ENCODE data around the gene ABCC8.

DNA sequence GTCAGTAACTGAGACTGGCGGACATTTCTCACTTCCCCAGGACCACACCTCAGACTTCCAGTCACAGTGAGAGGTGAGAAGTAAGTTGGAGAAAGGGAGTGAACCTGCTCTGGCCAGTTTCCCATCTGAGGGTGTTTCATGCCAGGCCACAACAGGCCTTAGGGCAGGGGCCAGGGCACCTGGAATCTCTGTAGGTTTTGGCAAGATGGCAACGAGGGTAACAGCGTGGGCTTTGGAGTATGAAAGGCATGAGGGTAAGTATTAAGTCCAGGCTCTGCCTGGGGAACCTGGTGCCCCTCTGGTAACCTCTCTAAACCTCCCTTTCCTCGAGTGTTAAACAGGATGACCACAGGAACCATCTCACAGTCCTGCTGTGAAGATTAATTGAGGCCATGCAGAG is 28.5 kb upstream of the ABCC8 start:
- TF ChIP-seq ZNF274 (IDR thresholded peaks at IDR 0.05; ENCODE audit: borderline replicate concordance, low read depth, low read length) (no peak), ZNF143 (CRISPR knock-in tag; IDR thresholded peaks at IDR 0.05) (no peak), BRCA1 (IDR thresholded peaks at IDR 0.05) (no peak), BRCA1 (CRISPR knock-in tag; IDR thresholded peaks at IDR 0.05) (no peak), NFIX (CRISPR knock-in tag; IDR thresholded peaks at IDR 0.05; ENCODE audit: low read depth) (no peak), ZNF707 (CRISPR knock-in tag; conservative IDR thresholded peaks at IDR 0.05) (no peak), MAFG (tag; conservative IDR thresholded peaks at IDR 0.05) (no peak), ZNF197 (CRISPR knock-in tag; IDR thresholded peaks at IDR 0.05; ENCODE audit: low read depth) (no peak)
- TF ChIP-seq, protein P1, sequence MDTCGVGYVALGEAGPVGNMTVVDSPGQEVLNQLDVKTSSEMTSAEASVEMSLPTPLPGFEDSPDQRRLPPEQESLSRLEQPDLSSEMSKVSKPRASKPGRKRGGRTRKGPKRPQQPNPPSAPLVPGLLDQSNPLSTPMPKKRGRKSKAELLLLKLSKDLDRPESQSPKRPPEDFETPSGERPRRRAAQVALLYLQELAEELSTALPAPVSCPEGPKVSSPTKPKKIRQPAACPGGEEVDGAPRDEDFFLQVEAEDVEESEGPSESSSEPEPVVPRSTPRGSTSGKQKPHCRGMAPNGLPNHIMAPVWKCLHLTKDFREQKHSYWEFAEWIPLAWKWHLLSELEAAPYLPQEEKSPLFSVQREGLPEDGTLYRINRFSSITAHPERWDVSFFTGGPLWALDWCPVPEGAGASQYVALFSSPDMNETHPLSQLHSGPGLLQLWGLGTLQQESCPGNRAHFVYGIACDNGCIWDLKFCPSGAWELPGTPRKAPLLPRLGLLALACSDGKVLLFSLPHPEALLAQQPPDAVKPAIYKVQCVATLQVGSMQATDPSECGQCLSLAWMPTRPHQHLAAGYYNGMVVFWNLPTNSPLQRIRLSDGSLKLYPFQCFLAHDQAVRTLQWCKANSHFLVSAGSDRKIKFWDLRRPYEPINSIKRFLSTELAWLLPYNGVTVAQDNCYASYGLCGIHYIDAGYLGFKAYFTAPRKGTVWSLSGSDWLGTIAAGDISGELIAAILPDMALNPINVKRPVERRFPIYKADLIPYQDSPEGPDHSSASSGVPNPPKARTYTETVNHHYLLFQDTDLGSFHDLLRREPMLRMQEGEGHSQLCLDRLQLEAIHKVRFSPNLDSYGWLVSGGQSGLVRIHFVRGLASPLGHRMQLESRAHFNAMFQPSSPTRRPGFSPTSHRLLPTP (IDR thresholded peaks at IDR 0.05; ENCODE audit: borderline replicate concordance, extremely low read depth, insufficient read length), result no peak
- TF ChIP-seq, protein P2, sequence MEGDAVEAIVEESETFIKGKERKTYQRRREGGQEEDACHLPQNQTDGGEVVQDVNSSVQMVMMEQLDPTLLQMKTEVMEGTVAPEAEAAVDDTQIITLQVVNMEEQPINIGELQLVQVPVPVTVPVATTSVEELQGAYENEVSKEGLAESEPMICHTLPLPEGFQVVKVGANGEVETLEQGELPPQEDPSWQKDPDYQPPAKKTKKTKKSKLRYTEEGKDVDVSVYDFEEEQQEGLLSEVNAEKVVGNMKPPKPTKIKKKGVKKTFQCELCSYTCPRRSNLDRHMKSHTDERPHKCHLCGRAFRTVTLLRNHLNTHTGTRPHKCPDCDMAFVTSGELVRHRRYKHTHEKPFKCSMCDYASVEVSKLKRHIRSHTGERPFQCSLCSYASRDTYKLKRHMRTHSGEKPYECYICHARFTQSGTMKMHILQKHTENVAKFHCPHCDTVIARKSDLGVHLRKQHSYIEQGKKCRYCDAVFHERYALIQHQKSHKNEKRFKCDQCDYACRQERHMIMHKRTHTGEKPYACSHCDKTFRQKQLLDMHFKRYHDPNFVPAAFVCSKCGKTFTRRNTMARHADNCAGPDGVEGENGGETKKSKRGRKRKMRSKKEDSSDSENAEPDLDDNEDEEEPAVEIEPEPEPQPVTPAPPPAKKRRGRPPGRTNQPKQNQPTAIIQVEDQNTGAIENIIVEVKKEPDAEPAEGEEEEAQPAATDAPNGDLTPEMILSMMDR (IDR thresholded peaks at IDR 0.05 in 2 of 3, conservative IDR thresholded peaks at IDR 0.05 in 1 of 3; ENCODE audit: insufficient read depth in 2 of 3, low read depth in 1 of 3, low read length in 3 of 3), result no peak
- TF ChIP-seq, protein P3, sequence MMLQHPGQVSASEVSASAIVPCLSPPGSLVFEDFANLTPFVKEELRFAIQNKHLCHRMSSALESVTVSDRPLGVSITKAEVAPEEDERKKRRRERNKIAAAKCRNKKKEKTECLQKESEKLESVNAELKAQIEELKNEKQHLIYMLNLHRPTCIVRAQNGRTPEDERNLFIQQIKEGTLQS (IDR thresholded peaks at IDR 0.05), result no peak
- TF ChIP-seq, protein P3 (CRISPR knock-in tag; conservative IDR thresholded peaks at IDR 0.05), result no peak
- TF ChIP-seq, protein P4, sequence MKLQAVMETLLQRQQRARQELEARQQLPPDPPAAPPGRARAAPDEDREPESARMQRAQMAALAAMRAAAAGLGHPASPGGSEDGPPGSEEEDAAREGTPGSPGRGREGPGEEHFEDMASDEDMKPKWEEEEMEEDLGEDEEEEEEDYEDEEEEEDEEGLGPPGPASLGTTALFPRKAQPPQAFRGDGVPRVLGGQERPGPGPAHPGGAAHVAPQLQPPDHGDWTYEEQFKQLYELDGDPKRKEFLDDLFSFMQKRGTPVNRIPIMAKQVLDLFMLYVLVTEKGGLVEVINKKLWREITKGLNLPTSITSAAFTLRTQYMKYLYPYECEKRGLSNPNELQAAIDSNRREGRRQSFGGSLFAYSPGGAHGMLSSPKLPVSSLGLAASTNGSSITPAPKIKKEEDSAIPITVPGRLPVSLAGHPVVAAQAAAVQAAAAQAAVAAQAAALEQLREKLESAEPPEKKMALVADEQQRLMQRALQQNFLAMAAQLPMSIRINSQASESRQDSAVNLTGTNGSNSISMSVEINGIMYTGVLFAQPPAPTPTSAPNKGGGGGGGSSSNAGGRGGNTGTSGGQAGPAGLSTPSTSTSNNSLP (IDR thresholded peaks at IDR 0.05; ENCODE audit: borderline replicate concordance, low read depth, low read length), result no peak
